H4 (cell line): Measurements from ENCODE around the gene SPIN2A. TPM values are rescaled to one million over a fixed set of nuclear protein-coding genes. Genes with fewer than 3 reads are reported as not detected.
"Not testable (repeated sequence)": the region's sequence is repeated elsewhere in the genome, so short reads cannot be mapped to it uniquely, and the experiment has no call there.

Source experiments
- DNase-seq: peaks from one replicate; pipeline ENCODE4 v3.0.0-alpha.2; 2015; ENCODE audit warnings: low spot score
- total RNA-seq: library from RNA; depleted of rRNA; stranded (reverse); fragments of >200 nt; shearing (Covaris generic); gene quantifications from 2 replicates; pipeline ENCODE4 v1.2.3, GENCODE V29; 2014; rRNA removed

Gene SPIN2A
- total RNA-seq = 0.04 TPM in 1 of 2 replicates, not detected in the other

DNA sequence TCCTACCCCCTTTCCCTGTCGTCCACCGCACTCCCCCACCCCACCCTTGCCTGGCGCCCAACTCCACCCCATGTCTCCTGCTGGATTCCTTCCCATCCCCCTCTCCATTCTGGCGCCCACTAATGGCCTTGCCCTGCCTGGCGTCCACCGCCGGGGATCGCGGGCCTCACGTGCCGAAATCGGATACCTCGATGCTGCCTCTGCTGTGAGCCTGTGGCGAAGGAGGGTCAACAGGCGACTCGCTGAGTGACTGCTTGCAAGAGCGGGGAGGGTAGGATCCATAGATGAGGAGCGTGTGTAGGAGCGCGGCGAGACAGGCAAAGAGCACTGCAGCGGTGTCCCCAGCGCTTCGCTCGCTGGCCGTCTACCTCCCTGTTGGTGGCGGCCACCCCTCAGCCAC, at the start of gene SPIN2A:
Gene SPIN2A (minus strand): TSS at position 325 of the 400 bp plus-strand sequence. CDS start 800 bp downstream, outside the sequence.
- not testable (repeated sequence) for DNase-seq

DNA sequence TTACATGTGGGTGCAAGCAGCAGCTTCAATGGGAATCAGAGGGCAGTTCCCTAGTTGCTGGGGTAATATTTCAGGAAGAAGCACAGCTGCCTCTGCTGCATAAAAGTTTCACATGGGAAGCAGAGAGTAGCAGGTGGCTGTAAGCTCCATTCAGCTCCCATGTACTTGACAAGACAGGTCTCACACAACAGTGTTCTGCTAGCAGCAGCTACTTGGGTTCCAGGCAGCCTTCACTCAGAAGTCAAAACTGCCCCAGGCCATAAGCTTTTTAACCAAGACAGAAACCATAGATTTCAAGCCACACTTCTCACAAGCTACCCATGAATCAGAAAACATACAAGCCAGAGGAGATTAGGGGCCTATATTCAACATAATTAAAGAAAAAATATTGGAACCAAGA, 41.4 kb upstream of the SPIN2A start:
- DNase-seq = no peak

DNA sequence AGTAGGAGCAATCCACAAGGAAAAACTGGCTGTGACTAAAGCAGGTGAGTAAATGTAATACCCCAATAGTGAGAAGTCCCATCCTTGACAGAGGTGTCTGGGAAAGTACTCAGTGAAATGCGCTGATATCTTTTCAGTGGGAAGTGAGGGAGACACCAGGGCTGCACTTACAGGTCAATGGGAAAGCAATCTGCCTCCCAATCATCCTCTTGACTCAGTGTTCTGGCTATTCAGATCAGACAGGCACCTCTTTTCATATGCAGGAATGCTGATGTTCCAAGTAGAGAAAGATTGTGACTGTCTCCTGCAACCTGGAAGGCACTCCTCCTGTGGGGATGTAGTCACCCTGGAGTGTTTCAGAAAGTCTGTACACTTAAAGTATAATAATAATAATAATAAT, 39.9 kb upstream of the SPIN2A start:
- DNase-seq = no peak

DNA sequence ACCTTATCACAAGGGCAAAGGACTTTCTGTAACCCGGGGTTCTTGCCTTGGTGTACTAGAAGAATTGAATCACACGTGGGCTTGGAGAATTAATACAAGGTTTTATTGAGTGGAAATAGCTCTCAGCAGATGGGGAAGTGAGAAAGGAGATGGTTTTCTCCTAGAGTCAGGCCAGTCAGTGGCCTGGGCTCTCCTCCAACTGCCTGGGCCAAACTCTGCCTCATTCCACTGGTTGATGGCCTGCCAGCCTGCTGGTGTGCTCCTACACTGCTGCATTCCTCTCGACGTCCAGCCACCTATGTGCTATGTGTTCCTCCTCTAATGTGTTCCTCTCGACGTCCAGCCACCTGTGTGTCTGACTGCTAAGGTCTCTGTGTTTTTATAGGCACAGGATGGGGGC, 35.3 kb upstream of the SPIN2A start:
- no peak for DNase-seq

DNA sequence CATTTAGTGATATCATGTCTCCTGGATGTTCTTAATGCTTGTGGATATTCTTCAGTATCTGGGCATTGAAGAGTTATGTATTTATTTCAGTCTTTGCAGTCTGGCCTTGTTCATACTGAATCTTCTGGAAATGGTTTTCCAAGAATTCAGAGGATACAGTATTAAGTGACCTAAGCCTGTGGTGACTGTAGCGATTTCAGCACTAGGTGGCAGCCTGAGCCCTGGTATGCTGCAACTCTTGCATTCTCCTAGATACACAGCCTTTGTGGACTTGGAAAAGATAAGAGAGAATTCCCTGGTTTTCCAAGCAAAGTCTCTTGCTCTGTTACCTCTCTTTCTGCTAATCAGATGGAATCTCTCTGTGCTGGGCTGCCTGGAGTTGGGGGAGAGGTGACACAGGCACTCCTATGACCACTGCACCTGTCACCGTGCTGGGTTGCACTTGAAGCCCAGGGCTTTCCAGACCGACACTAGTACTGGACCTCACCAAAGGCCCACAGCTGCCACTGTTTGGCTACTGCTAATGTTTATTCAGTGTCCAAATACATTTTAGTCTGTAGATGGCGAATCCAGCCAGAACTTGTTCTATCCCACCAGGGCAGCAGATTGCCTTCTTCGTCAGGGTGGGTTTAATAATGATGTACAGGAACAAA, 19.3 kb upstream of the SPIN2A start:
- no peak for DNase-seq

DNA sequence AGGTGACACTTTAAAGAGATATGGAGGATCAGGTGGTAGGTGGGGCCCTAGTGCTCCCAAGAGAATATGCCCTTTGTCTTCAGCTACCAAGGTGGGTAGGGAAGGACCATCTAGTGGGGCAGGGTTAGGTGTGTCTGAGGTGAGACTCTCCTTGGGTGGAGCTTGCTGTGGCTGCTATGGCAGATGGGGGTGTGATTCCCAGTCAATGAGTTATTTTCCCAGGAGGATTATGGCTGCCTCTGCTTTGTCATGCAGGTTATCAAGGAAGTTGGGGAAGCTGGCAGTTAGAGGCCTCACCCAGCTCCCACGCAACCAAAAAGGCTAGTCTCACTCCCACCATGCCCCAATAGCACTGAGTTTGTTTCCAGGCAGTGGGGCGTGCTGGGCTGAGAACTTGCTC, 18.0 kb upstream of the SPIN2A start:
- no peak for DNase-seq

DNA sequence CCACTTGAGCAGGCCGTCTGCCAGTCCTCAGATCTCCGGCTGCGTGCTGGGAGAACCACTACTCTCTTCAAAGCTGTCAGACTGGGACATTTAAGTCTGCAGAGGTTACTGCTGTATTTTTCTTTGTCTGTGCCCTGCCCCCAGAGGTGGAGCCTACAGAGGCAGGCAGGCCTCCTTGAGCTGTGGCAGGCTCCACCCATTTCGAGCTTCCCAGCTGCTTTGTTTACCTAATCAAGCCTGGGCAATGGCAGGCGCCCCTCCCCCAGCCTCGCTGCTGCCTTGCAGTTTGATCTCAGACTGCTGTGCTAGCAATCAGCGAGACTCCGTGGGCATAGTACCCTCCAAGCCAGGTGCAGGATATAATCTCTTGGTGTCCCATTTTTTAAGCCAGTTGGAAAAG, 15.0 kb upstream of the SPIN2A start:
- DNase-seq = not testable (repeated sequence)

DNA sequence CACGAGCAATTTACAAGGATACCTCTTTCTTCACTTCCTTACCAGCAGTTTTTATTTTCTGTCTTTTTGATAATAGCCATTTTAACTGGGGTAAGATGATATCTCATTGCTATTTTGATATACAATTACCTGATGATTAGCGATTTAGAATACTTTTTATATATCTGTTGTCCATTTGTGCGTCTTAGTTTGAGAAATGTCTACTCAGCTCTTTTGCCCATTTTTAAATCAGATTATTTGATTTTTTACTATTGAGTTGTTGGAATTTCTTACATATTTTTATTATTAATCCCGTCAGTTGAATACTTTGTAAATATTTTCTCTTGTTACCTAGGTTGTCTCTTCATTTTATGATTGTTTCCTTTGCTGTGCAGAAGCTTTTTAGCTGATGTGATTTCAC, 1.5 kb upstream of the SPIN2A start:
- DNase-seq = no peak

DNA sequence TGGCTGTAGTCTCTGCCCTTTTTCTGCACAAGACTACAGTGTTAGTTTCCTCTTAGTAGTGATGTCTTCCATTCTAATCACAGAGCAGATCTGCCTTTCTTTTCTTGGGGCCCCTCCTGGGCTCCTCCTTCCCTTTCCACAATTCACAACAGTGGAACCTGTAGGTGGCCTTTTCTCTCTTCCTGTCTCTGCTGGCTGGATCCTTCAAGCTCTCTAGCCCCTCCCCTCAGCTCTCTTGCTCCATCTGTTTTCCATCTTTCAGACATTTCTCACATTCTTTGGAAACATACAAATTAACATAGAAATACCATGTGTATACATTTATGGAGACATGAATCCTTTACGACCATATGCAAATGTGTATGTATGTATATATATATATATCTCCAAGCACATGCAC, 304 bp upstream of the SPIN2A start:
- DNase-seq = no peak

DNA sequence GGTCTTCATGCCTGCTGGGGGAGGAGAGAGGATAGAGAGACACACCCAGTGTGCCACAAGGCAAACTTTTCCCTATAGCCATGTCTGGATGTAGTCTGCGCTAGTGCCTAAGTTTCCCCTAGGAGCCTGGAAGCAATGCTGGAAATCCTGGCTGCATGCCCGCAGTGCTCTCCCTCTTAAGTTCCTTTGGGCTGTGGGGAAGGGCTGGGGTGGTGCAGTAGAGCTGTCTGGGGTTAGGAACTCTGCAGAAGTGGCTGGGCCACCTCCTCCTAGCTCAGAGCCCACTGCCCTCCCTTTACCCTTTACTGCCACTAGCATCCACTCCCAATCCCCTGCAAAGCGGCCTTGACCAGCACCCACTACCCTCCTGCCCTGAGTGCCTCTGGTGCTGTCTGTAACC, 608 bp downstream of the SPIN2A start:
- not testable (repeated sequence) for DNase-seq

DNA sequence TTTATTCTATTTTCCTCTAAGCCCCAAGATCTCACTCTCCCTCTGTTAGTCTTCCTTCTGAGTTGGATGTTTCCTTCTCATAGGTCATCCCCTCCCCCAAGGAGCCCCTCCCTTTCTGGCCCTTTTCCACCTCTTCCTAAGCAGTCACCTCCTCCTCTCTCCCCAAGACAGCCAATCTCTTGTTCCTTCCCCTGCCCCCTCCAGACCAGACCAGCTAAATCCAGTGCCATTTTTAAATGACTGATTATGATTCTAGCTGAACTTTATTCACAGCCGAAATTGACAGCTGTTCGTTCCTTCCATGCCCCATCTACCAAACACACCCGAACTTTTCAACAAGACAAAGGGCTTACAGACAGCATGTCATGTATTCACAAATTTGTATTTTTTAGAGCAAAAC, 1.9 kb downstream of the SPIN2A start:
- DNase-seq = no peak

DNA sequence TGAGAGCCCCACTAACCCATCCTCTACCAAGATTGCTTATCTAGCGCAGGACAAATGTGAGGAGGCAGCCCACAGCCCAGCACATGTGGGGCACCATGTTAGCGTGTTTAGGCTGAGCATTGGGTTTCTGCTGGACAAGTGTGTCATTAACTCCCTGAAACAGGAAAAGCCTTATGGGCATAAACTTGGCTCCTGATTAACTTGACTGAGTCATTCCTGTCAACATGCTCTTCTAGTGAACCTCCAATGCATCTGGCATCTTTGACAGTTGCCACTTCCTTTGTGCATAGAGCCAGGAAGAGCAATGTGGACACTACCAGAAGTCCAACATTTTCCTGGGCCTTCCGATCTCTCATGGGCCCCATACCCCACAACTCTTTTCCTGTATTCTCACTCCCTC, 2.5 kb downstream of the SPIN2A start:
- DNase-seq = no peak

DNA sequence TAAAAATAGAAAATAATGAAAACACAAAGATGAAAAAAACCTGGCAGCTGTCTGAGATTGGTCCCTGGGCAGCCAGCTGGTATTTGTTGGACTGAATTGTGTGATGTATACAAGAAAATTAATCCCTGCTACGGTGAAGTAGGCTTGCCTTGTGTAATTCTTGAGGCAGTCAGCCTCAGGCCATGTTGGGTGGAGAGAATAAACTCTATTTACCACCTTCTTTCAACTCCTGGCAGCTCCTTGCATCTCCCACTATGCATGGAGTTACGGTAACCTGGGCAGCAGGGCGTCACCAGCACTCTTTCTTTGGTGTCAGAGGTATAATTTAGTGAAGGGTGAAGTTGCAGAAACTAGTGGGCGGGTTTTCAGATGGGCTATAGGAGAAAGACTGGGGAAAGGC, 3.5 kb downstream of the SPIN2A start:
- DNase-seq = no peak

DNA sequence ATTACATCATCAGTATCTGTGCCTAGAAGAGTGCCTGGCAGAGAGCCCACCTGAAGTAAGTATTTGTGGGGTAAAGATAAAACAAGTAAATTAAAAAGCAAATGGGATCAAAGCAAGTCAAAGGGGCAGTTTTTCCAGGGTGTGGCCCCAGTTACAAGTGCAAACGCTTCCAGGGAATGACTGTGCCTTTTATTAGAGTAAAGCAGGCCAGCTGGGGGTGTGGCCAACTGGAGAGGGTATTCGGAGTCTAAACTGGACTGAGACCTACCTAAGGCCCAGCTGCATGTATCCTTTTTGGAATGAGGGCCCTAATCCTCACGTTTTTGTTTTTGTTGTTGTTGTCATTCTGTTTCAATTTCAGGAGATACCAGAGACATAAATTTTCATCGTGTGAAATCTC, 3.9 kb downstream of the SPIN2A start:
- not testable (repeated sequence) for DNase-seq

DNA sequence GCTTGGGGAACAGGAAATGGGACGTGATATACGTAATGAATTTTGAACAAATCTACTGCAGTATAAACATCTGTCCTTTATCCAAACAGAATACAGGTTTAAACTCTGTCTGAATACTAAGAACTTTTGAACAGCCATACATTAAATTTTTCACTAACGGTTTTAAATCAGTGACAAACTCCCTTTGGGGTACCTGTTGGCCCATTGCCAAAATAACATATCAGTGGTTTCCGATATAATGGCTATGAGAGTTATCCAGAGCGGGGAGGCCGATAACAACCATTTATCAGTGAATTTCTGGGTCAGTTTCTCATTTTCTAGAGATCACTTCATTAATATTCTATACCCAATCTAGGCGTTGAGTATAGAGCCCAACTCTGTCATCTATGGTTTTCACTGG, 5.2 kb downstream of the SPIN2A start:
- no peak for DNase-seq

DNA sequence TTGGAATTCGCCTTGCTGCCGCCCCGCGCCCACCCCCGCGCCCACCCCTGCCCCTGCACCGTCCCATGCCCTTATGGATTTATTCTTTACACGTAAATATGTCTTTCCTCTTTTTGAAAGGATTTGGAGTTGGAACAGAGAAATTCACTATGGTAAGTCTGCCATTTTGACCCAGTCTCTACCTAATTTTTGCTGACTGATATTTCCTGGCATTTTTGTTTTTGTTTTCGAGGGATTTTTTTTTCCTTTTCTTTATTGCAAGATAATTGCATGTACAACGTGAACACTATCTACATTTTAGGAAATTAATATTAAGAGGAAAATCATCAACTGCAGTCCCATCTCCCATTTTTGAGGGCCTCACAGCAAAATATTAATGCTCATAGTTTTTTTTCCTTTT, 15.4 kb downstream of the SPIN2A start:
- no peak for DNase-seq

DNA sequence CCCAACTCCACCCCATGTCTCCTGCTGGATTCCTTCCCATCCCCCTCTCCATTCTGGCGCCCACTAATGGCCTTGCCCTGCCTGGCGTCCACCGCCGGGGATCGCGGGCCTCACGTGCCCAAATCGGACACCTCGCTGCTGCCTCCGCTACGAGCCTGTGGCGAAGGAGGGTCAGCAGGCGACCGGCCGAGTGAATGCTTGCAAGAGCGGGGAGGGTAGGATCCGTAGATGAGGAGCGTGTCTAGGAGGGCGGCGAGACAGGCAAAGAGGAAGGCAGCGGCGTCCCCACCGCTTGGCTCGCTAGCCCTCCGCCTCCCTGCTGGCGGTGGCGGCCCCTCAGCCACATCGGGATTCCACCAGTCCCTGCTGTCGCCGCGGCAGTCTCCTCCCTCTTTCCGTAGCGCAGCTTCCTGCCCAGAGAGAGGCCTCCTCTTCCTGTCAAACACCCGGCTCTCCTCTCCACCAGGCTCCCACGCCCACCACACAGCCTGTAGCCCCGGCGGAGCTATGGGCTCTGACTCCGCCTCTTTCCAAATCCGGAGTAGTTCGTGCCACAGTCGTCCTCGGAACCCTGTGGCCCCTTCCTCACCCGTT, 15.9 kb downstream of the SPIN2A start, which contains the start of gene SPIN2B:
Gene SPIN2B (minus strand): TSS at position 387 of the 594 bp plus-strand sequence.
- DNase-seq = peak; percentile 89

DNA sequence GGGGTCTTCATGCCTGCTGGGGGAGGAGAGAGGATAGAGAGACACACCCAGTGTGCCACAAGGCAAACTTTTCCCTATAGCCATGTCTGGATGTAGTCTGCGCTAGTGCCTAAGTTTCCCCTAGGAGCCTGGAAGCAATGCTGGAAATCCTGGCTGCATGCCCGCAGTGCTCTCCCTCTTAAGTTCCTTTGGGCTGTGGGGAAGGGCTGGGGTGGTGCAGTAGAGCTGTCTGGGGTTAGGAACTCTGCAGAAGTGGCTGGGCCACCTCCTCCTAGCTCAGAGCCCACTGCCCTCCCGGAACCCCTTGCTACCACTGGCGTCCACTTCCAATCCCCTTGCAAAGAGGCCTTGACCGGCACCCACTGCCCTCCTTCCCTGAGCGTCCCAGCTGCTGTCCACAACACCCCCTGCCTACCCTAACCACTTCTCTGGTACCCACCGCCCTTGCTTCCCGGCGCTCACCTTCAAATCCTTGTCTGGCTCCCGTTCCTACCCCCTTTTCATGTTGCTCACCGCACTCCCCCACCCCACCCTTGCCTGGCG, 16.5 kb downstream of the SPIN2A start:
- DNase-seq = not testable (repeated sequence)

DNA sequence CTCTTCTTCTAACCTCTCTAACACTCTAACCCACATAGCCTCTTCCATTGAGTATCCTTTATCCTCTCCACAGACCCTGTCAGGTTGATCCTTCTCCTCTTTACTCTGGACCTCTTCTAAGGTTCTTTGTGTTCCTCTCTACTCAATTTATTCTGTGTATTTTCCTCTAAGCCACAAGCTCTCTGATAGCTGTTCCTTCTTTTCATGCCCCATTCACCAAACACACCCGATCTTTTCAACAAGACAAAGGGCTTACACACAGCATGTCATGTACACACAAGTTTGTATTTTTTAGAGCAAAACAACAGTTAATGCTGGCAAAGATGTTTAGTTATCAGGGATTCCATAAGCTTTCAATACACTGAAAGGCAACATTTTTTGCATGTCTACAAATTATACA, 17.8 kb downstream of the SPIN2A start:
- no peak for DNase-seq

DNA sequence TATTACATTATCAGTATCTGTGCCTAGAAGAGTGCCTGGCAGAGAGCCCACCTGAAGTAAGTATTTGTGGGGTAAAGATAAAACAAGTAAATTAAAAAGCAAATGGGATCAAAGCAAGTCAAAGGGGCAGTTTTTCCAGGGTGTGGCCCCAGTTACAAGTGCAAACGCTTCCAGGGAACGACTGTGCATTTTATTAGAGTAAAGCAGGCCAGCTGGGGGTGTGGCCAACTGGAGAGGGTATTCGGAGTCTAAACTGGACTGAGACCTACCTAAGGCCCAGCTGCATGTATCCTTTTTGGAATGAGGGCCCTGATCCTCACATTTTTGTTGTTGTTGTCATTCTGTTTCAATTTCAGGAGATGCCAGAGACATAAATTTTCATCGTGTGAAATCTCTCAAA, 19.6 kb downstream of the SPIN2A start:
- not testable (repeated sequence) for DNase-seq

DNA sequence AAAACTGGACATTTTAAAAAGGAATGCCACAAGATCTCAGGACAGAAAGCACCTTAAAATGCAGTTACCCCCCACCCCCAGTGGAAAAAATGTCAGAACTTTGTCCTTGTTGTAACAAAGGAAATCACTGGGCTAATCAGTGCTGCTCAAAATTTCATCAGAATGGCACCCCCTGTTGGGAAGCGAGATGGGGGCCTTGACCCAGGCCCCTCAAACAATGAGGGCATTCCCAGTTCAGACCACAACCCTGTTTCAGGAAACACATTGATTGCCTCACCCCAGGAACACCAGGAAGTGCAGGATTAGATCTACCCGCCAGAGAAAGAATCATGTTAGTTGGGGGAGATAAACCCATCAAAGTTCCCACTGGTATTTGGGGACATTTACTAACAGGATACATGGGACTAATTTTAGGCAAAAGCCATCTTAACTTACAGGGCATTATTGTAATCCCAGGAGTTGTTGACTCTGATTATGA, 32.2 kb downstream of the SPIN2A start:
- no peak for DNase-seq

DNA sequence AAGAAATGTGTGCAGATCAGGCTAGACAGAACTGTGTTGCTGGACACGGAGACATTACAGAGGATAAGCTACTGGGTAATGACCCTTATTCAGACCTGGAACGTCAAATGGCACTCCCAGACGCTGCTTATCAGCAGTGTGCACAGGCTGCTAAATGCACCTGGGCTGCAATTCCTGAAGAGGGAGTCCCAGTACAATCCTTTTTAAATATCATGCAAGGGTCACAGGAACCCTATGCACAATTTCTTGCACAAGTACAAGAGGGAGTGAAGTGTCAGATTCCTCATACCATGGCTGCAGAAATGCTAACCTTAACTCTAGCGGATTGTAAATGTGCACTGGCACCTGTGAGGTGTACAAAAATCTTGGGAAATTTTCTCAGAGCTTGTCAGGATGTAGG, 32.8 kb downstream of the SPIN2A start:
- no peak for DNase-seq

DNA sequence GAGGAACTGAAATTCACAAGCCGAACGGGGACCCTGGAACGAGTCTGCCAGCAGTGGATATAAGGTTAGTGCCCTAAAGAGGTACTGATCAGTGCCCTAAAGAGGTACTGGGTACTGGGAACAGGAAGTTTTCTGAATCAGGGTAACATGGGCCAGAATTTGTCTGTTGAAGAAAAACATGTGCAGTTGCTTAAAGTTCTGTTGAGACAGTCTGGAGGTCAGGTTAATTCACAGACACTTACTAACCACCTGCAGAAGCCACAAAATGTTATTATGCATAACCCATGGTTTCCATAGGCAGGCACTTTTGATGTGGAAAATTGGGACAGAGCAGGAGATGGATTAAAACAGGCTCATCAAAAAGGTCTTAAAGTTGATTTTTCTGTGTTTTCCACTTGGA, 33.7 kb downstream of the SPIN2A start:
- no peak for DNase-seq
